ENCODE data around the gene SH2D7.

Gene SH2D7

DNA sequence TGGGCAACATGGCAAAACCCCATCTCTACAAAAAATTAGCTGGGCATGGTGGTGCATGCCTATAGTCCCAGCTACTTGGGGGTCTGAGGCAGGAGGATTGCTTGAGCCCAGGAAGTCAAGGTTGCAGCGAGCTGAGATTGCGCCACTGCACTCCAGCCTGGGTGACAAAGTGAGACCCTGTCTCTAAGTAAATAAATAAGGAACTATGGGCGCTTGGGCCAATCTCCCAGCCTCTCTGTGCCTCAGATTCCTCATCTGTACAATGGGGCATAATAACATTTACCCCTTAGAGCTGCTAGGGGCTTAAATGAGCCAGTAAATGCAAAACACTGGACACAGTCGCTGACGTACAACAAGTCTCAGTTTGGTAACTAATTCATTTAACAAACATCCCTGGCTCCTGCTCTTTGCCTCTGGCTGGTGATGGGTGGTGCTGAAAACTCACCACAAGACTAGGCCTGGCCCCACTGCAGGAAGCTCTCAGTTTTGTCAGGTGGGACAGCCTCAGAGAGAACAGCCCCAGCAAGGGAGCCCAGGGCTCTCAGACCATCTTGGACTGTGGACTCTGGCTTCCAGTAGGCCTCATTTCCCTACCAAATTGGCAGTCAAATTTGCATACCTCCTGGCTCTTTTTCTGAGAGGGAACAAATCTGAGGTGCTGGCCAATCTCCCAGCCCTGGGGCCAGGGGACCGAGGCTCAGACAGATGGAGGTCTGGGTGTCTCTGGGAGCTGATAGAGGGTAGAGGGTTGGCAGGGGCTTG lies 8.5 kb upstream of the SH2D7 start:
- Histone ChIP-seq H3K9me3 (ENCODE audit: insufficient read depth, low read depth, low read length) (no peaks in the 10 kb centered on the region), H3F3A (ENCODE audit: low read depth) (no peaks in the 10 kb centered on the region), H4K20me1 (ENCODE audit: insufficient read depth, low read length, poor library complexity, severe bottlenecking) (no peaks in the 10 kb centered on the region), H3K9me2 (replicated peaks; ENCODE audit: low read depth, low read length) (no peaks in the 10 kb centered on the region), H3K79me2 (ENCODE audit: insufficient read depth, low read length) (no peaks in the 10 kb centered on the region), H3K4me3 (ENCODE audit: low read length, poor library complexity, severe bottlenecking) (peak overlapping the region; percentile 1), H3K36me3 (ENCODE audit: insufficient read depth, low read length) (no peaks in the 10 kb centered on the region), H2AFZ (ENCODE audit: low read length) (no peak overlapping the region), H3K4me1 (ENCODE audit: insufficient read depth, low read length, poor library complexity, severe bottlenecking) (peaks cover 19% of the 10 kb centered on the region), H3K27me3 (ENCODE audit: insufficient read depth, low read length, poor library complexity, severe bottlenecking) (no peaks in the 10 kb centered on the region), H3K9ac (ENCODE audit: low read depth, low read length, poor library complexity, severe bottlenecking) (peak overlapping the region; percentile 55), H3K4me2 (ENCODE audit: low read depth, low read length, poor library complexity, severe bottlenecking) (peak overlapping the region; percentile 47)
- no peak for TF ChIP-seq EZH2phosphoT487 (IDR thresholded peaks at IDR 0.05; ENCODE audit: borderline replicate concordance)
- TF ChIP-seq, protein P1, sequence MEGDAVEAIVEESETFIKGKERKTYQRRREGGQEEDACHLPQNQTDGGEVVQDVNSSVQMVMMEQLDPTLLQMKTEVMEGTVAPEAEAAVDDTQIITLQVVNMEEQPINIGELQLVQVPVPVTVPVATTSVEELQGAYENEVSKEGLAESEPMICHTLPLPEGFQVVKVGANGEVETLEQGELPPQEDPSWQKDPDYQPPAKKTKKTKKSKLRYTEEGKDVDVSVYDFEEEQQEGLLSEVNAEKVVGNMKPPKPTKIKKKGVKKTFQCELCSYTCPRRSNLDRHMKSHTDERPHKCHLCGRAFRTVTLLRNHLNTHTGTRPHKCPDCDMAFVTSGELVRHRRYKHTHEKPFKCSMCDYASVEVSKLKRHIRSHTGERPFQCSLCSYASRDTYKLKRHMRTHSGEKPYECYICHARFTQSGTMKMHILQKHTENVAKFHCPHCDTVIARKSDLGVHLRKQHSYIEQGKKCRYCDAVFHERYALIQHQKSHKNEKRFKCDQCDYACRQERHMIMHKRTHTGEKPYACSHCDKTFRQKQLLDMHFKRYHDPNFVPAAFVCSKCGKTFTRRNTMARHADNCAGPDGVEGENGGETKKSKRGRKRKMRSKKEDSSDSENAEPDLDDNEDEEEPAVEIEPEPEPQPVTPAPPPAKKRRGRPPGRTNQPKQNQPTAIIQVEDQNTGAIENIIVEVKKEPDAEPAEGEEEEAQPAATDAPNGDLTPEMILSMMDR (conservative IDR thresholded peaks at IDR 0.05; ENCODE audit: low read length), result no peak

DNA sequence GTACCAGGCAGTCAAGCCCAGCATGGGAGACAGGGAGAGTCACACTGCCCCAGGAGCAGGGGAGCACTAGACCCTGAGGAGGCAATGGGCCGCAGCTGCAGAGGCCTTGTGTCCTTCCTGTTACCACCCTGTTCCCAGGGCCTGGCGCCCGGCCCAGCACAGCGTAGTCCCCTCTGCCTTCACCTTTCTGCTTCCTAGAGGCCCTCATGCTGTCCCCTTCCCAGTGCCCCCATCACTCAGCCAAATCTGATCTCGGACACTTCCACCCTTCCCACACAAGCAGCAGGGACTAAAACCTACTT lies 8.0 kb upstream of the SH2D7 start:
- TF ChIP-seq EZH2phosphoT487 (IDR thresholded peaks at IDR 0.05; ENCODE audit: borderline replicate concordance), result no peak
- TF ChIP-seq, protein P1 (conservative IDR thresholded peaks at IDR 0.05; ENCODE audit: low read length), result no peak
- Histone ChIP-seq H3K27me3 (ENCODE audit: insufficient read depth, low read length, poor library complexity, severe bottlenecking) (no peaks in the 10 kb centered on the region), H4K20me1 (ENCODE audit: insufficient read depth, low read length, poor library complexity, severe bottlenecking) (no peaks in the 10 kb centered on the region), H3K79me2 (ENCODE audit: insufficient read depth, low read length) (no peaks in the 10 kb centered on the region), H3K4me2 (ENCODE audit: low read depth, low read length, poor library complexity, severe bottlenecking) (peak overlapping the region; percentile 47), H2AFZ (ENCODE audit: low read length) (no peak overlapping the region), H3F3A (ENCODE audit: low read depth) (no peaks in the 10 kb centered on the region), H3K9ac (ENCODE audit: low read depth, low read length, poor library complexity, severe bottlenecking) (peak overlapping the region; percentile 55), H3K9me2 (replicated peaks; ENCODE audit: low read depth, low read length) (no peaks in the 10 kb centered on the region), H3K4me3 (ENCODE audit: low read length, poor library complexity, severe bottlenecking) (peak overlapping the region; percentile 1), H3K36me3 (ENCODE audit: insufficient read depth, low read length) (no peaks in the 10 kb centered on the region), H3K4me1 (ENCODE audit: insufficient read depth, low read length, poor library complexity, severe bottlenecking) (peaks cover 19% of the 10 kb centered on the region), H3K9me3 (ENCODE audit: insufficient read depth, low read depth, low read length) (no peaks in the 10 kb centered on the region)

DNA sequence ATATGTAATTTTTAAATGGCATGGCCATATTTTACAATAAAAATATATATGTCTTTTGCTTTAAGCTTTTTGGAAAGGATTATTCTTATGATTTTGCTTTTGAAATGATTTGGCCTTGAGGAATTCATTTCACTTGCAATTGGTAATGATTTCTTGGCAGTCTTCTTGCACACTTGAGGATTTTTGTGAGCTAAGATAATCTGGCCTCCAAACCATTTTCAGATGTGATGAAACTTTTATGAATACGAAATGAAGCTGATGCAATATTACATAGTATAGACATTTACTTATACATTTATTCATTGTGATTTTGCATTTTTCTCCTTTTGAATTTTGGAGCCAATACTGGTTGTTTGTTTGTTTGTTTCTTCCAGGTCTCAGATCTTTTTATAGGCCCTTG lies 6.4 kb upstream of the SH2D7 start:
- no peak overlapping the region for H3K9ac ChIP-seq (ENCODE audit: low read depth, low read length, poor library complexity, severe bottlenecking)
- TF ChIP-seq EZH2phosphoT487 (IDR thresholded peaks at IDR 0.05; ENCODE audit: borderline replicate concordance), result no peak
- TF ChIP-seq, protein P1 (conservative IDR thresholded peaks at IDR 0.05; ENCODE audit: low read length), result no peak
- peaks cover 19% of the 10 kb centered on the region for H3K4me1 ChIP-seq (ENCODE audit: insufficient read depth, low read length, poor library complexity, severe bottlenecking)
- no peaks in the 10 kb centered on the region for H3K27me3 ChIP-seq (ENCODE audit: insufficient read depth, low read length, poor library complexity, severe bottlenecking)
- H4K20me1 ChIP-seq (ENCODE audit: insufficient read depth, low read length, poor library complexity, severe bottlenecking), result no peaks in the 10 kb centered on the region
- H3K9me3 ChIP-seq (ENCODE audit: insufficient read depth, low read depth, low read length), result no peaks in the 10 kb centered on the region
- no peaks in the 10 kb centered on the region for H3K36me3 ChIP-seq (ENCODE audit: insufficient read depth, low read length)
- no peaks in the 10 kb centered on the region for H3K9me2 ChIP-seq (replicated peaks; ENCODE audit: low read depth, low read length)
- H3K4me2 ChIP-seq (ENCODE audit: low read depth, low read length, poor library complexity, severe bottlenecking), result no peak overlapping the region
- no peaks in the 10 kb centered on the region for H3K79me2 ChIP-seq (ENCODE audit: insufficient read depth, low read length)
- no peak overlapping the region for H3K4me3 ChIP-seq (ENCODE audit: low read length, poor library complexity, severe bottlenecking)
- H3F3A ChIP-seq (ENCODE audit: low read depth), result no peaks in the 10 kb centered on the region
- H2AFZ ChIP-seq (ENCODE audit: low read length), result no peak overlapping the region
